GM18505 (cell line): ENCODE results near the gene OR2S2.
"Not testable (repeated sequence)": the region's sequence is repeated elsewhere in the genome, so short reads cannot be mapped to it uniquely, and the experiment has no call there.

ENCODE experiments used
- ATAC-seq: cut with Tn5 transposase; IDR thresholded peaks from one replicate; pipeline ENCODE4 v1.9.1; 2021; ENCODE audit not compliant: unreplicated experiment
- POLR2A ChIP-seq: IDR thresholded peaks from 4 replicates; pipeline ENCODE4 v1.6.1; 2011; ENCODE audit warnings: borderline replicate concordance; ENCODE audit not compliant: insufficient read depth, insufficient read length; ENCODE audit errors: extremely low read depth

The OR2S2 gene

DNA sequence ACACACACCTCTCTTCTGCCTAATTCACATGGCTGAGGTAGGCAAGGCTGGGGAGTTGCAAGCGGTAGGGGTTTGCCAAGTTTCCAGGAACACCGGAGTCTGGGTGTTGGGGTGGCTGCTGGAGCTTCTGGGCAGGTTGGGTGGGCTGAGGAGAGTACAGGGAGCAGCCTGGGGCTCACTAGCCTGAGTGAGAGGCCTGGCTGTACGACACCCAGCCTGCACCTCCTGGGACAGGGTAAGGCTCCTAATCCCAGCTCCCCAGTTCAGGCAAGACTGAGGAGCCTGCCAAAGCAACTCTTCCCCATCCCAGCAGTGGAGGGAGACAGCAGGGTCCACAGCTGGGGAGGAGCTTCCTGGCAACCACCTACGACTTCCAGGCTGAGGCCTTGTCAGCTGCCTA is 40.7 kb downstream of the OR2S2 start:
- no peak for ATAC-seq
- TF ChIP-seq POLR2A: no peak

DNA sequence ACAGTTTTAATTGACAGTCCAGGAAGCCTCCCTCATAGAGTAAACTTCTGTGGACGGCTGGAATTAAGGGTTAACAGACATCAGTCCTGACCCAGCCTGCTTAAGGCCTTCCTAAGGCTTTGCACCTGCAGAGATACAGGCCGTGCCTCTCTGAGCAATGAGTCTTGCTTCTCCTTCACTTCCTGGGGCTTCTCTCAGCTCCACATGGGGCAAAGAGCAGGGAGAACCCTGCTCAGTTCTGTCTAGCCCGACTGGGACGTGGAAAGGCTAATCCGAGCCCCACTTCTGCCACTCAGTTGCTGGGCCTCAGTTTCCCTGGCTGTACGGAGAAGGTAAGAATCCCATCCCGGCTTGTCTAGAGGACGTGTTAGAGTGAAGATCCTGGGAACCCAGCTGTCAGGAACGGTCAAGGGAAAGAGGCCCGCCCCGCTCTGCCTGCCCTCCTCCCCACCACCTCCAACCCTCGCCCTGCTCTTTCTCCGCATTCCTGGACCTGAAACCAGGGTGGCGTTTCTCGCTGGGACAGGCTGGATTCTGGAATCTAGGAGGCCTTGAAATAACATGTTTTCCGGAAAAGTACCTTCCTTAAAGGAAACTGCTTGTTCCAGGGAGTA is 42.2 kb downstream of the OR2S2 start:
- no peak for ATAC-seq

DNA sequence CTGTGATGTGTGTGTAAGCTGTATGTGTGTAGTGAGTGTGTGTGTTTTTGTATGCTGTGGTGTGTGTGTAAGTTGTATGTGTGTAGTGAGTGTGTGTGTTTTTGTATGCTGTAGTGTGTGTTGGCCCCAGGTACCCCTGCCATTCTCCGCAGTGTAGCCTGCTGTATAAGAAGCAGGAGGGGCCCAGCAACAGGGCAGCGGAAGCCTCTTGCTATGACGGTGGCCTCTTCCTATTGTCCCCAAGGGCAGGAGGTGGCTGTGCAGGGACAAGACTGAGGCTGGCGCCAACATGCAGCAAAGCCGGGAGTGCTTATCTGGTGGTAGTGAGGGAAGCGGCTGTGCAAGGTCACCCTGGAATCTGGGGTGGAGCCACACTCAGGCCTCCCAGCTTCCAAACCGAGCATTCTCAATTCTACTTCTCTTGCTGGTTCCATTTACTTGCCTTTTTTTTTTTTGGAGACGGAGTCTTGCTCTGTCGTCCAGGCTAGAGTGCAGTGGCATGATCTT is 43.6 kb downstream of the OR2S2 start:
- no peak for ATAC-seq
- no peak for TF ChIP-seq POLR2A

More for the DNA sequence above, 42.2 kb downstream of the OR2S2 start:
- no peak for TF ChIP-seq POLR2A

DNA sequence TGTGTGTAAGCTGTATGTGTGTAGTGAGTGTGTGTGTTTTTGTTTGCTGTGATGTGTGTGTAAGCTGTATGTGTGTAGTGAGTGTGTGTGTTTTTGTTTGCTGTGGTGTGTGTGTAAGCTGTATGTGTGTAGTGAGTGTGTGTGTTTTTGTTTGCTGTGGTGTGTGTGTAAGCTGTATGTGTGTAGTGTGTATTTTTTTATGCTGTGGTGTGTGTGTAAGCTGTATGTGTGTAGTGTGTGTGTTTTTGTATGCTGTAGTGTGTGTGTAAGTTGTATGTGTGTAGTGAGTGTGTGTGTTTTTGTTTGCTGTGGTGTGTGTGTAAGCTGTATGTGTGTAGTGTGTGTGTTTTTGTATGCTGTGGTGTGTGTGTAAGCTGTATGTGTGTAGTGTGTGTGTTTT is 44.5 kb downstream of the OR2S2 start:
- ATAC-seq: not testable (repeated sequence)

DNA sequence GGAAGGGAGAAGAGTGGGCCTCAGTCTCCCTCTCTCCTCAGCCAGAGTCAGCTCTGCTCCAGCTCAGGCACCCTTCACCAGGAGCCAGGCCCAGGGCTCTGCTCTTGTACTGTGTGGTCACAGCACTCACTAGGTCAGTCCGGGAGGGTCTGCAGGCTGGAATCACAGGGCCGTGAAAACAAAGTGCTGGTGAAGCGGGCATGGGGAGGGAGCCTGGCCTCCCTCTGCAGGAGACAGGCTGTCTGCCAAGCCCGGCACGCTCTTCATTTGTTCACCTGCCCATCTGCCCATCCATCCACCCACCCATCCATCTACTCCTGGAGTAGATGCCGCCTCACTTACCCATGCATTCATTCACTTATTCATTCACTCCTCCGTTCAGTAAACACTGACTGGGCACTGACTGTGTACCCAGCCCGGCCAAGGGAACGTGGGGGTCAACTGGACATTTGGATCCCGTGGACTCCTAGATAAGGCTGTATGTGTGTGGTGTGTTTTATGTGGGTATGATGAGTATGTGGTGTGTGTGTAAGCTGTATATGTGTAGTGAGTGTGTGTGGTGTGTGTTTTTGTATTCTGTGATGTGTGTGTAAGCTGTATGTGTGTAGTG is 45.1 kb downstream of the OR2S2 start:
- no peak for ATAC-seq
- TF ChIP-seq POLR2A: no peak

DNA sequence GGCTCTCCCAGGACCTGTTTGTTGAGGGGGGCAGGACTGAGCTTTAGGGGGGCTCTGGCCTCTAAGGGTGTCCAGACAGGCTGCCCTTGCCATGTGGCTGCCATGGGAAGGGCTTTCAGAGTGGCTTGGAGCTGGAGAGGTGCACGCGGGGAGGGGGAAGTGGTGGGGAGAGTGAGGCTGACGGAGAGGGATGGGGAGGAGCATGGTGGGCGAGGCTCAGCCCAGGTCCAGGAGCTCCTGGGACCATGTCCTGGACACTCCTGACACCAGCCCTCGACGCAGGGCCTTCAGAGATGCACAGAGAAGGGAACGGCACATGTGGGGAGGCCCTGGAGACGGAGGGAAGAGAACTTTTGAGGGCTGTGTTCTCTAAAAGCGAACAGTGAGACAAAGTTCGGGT is 46.3 kb downstream of the OR2S2 start:
- TF ChIP-seq POLR2A: no peak
- ATAC-seq: no peak

DNA sequence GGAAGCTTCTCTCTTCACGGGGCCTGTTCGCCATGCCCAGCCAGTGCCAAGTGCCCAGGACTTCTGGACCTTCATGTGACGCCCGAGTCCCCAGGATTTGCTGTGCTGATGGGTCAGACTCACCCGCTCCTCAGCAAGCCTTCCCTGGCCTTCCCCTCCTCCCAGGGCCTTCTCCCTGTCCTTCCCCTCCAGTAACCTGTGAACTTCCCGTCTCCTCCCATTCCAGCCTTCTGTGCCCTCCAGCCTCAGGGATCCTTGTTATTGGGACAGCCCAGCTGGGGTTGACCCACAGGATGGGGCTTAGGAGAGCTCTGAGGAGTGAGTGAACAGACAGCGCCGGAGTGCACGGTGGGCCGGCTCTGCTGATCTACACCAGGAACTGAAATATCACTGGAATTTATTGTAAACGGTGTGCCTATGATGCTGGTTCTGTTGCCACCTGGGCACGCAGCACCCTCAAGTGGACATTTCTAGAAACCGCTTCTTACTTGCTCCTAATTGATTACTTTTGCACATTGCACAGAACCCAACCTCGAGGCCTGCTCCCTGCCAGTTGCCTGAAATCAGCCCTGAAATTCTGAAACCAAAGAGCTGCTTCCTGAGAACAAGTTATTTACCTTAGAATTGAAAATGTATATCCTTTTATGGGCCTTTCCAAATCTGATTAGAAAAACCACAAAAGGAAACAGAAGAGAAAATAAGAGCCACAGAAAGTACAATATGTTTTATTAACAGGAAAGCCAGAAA is 47.2 kb downstream of the OR2S2 start:
- no peak for ATAC-seq
- TF ChIP-seq POLR2A: no peak

DNA sequence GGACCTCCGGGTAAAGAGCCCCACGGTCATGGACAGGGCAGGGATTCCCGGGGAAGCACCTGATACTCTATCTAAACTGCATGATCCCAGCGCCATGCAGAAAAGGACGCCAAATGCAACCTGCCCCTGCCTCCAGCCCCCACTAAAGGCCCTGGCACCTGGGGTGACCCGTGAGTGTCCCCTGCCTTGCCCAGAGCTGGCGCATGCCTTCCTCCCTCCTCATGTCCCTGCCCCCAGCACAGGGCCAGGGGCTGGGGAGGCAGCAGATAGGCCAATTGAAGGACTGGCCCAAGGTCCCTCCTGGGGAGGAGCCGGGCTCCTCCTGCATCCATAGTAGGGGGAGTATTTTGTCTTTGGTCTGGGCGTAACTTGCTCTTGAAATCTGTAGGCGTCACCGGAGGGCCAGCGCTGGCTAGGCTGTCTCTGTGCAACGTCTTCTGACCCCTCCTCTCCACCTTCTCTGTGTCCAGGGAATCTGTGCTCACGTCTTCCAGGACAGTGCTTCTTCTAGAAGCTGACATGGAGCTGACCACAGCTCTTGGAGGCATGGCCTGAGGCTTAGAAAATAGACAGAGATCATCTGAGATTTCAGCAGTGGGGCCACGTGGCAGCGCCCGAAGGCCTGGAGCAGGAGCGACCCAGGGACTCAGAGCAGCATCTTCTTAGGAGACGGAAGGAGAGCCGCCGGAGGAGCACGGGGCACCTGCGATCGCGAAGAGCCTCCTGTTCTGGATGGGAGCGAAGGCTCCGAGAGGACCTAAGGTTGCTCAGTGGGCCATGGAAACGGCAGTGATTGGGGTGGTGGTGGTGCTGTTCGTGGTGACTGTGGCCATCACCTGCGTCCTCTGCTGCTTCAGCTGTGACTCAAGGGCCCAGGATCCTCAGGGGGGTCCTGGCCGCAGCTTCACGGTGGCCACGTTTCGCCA is 48.0 kb downstream of the OR2S2 start:
- ATAC-seq: no peak
- no peak for TF ChIP-seq POLR2A

DNA sequence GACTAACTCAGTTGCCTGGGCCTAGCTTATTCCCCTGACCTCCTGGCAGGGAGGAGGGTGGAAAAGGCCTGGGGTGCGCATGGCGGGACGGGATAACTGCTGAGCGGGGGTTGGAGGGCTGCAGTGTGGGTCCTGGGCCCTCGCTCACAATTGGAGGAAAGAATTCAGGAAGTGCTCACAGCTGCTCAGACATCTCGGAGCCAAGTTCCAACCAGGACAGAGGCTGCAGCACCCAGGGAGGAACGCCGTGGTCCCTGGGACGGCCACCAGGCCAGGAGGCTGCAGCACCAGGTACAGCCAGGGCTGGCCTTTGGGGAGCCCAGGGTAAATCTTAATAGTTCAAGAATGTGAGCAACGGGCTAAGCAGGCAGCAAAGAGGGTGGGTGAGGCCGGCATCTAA is 48.7 kb downstream of the OR2S2 start, which contains the start of gene SPAAR:
TSS of gene SPAAR (plus strand) at position 217 of the 400 bp plus-strand sequence. CDS start 974 bp downstream, outside the sequence.
- no peak for TF ChIP-seq POLR2A
- no peak for ATAC-seq

DNA sequence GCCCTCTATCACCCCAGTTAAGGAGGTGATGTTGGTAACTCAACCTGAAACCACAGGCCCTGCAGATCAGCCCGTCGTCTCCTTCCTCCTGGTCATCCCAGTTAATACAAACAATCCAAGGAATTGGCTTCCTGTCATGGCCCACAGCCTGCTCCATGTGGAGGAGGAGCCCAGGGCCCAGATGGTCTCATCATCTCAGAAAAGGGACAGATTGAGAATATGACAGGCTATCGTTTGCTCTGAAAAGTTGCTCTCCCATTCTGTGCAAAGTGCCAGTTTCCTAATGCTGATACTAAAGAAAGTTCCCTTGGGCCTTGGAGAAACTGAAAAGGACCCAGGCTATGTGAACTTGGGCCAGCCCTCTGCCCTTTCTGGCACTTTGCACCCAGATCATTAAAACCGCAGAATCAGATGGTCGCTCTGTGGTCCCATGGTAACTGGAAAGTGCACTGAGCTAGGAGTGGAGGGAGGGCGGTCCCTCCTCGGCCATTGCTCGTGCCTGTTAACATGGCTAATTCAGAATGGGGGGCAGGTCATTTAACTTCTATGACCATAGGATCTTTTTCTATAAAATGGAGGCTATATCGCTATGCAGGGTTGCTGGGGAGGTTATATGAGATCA is 49.3 kb downstream of the OR2S2 start:
- no peak for ATAC-seq
- no peak for TF ChIP-seq POLR2A

DNA sequence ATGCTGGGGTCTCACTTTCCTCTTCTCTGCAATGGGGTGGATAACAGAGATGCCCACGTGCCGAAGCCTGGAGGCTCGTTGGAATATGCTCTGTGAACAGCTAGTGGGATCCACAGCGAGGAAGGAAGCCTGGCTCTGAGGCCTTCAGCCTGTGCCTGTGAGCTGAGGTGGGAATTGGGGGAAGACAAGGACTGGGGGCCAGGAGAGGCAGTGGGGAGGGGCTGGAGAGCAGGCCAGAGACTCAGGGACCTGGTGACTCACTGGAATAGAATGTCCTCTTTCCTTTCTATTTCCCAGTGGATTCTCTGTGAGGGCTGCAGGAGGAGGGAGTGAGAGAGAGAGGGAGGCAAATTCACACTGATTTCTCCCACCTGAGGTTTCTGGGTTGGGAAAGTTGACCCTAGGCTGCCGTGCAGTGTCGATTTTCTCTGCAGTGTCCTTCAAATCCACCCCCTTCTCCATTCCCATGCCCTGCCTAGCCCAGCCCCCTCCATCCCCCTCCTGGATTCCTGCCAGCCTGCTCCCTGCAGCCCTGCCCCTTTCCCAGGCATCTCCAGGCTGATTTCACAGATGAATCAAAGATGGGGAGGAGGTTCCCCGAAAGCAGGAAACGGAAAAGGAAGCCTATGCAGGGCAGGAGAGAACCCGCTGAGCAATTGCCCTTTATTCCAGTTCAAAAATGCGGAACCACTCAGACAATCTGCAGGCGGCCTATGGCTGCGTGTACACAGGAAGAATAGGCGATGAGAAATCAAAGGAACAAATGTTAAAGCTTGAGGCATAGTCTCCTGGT is 50.0 kb downstream of the OR2S2 start:
- ATAC-seq: no peak
- TF ChIP-seq POLR2A: no peak
